ENCODE data around the gene PHF12.
"Not testable (repeated sequence)": the region's sequence is repeated elsewhere in the genome, so short reads cannot be mapped to it uniquely, and the experiment has no call there.

PHF12 gene

GRCh38 chr17:28953444-28954118 is 2.3 kb upstream of the PHF12 start:
- DNase-seq (ENCODE audit: low read depth), result peak; percentile 42

GRCh38 chr17:28951991-28952975 is 965 bp upstream of the PHF12 start:
- peak; percentile 100 for DNase-seq (ENCODE audit: low read depth)

- no peak for DNase-seq (ENCODE audit: low read depth)
Measured at GRCh38 chr17:28950752-28951427, 428 bp downstream of the PHF12 start.

- DNase-seq (ENCODE audit: low read depth), result peak; percentile 67
Measured at GRCh38 chr17:28950017-28950751, 1.1 kb downstream of the PHF12 start.

- peak; percentile 78 for DNase-seq (ENCODE audit: low read depth)
Measured at GRCh38 chr17:28949185-28950016, 1.9 kb downstream of the PHF12 start.

GRCh38 chr17:28948873-28949184 is 2.5 kb downstream of the PHF12 start:
- no peak for DNase-seq (ENCODE audit: low read depth)

- DNase-seq (ENCODE audit: low read depth), result peak; percentile 54
Measured at GRCh38 chr17:28948342-28948741, 3.0 kb downstream of the PHF12 start.

- DNase-seq (ENCODE audit: low read depth), result no peak
Measured at GRCh38 chr17:28947639-28948038, 3.7 kb downstream of the PHF12 start.

- peak; percentile 95 for DNase-seq (ENCODE audit: low read depth)
Measured at GRCh38 chr17:28946239-28946638, 5.1 kb downstream of the PHF12 start.

- peak; percentile 73 for DNase-seq (ENCODE audit: low read depth)
Measured at GRCh38 chr17:28944862-28945741, 6.2 kb downstream of the PHF12 start.

GRCh38 chr17:28944343-28944742 is 7.0 kb downstream of the PHF12 start:
- DNase-seq (ENCODE audit: low read depth), result no peak

- DNase-seq (ENCODE audit: low read depth), result no peak
Measured at GRCh38 chr17:28942925-28943324, 8.4 kb downstream of the PHF12 start.

GRCh38 chr17:28941251-28941650 is 10.1 kb downstream of the PHF12 start:
- no peak for DNase-seq (ENCODE audit: low read depth)

GRCh38 chr17:28940675-28941074 is 10.6 kb downstream of the PHF12 start:
- DNase-seq (ENCODE audit: low read depth), result no peak

GRCh38 chr17:28940142-28940541 is 11.2 kb downstream of the PHF12 start:
- DNase-seq (ENCODE audit: low read depth), result no peak

- no peak for DNase-seq (ENCODE audit: low read depth)
Measured at GRCh38 chr17:28938552-28938951, 12.8 kb downstream of the PHF12 start.

GRCh38 chr17:28937044-28937729 is 14.1 kb downstream of the PHF12 start:
- DNase-seq (ENCODE audit: low read depth), result peak; percentile 9

- no peak for DNase-seq (ENCODE audit: low read depth)
Measured at GRCh38 chr17:28935744-28936460, 15.4 kb downstream of the PHF12 start.

GRCh38 chr17:28934508-28934907 is 16.8 kb downstream of the PHF12 start:
- DNase-seq (ENCODE audit: low read depth), result not testable (repeated sequence)

Data from EH (cell line).